ENCODE data around the gene SSTR3.
A peak's percentile ranks its signal among the peaks of the same experiment; 100 is the strongest.

SSTR3 gene

DNA sequence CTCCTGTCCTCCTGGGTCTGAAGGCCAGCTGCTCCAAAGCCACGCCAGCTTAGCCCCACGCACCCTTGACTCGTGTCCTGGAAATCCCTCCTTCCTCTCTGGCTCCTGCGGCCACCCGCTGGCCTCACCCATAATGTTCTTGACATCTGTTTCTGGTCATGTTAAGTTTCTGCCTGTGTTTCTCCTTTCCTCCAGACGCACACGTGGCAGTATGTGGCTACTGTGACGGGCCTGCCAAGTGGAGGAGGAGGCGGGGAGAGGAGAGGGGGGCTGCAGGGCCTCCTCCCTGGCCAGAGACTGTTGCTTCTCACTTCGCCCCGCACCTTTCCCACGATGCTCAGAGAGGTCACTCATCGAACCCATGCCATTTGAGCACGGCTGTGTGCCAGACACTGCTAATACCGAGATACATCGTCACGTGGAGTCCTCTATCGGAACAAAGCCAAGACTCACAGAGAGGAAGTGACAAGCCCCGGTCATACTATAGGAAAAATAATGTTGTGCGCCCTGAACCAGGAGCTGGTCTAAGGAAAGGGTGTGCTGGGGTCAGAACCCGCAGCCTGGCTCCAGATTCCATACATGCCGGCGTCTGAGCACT, 35.7 kb downstream of the SSTR3 start:
- ATAC-seq, result peak; percentile 88
- TF ChIP-seq TCF4 (CRISPR knock-in tag; IDR thresholded peaks at IDR 0.05; ENCODE audit: borderline replicate concordance) (peak; percentile 52; the same call in 1 of the 2 replicates), ZFP30 (CRISPR knock-in tag; IDR thresholded peaks at IDR 0.05) (no peak)

DNA sequence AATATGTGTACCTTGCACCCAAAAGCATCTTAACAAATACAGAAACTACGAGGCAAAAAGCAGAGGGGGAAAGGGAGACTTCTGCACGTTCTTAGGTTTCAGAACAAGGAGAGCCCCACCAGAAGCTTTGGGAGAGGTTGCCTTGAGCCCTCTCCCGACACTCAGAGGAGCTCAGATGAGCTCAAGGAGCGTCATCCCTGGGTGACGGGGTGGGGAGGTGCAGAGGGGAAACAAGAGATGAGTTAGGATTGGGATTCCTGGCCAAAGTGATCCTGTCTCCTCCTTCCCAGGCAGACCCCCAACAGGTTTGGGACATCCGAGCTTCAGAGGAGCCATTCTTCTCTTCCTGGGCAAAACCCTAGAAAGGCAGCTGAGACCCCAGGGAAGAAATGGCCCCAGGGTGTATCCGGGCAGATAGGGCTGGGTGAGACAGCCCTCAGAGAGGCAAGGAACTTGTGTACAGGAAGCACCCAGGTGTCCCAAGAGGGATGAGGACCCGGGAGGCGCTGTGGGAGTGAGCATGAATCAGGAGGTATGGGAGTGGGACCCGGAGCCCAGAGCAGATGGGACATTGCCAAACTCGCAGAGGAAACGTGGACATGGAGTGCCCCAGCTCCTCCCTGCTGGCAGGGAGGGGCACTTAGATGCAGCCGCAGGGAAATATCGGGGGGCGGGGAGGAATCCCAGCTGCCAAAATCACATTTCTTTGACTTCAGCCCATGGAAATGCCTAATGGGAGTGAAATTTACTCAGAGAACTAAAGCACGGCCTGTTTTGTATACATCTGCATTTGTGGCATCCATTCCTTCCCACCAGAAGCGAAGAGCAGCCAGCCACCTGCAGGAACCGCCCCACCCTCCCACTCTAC, 36.6 kb downstream of the SSTR3 start:
- no peak for ATAC-seq
- no peak for TF ChIP-seq ZFP3 (CRISPR knock-in tag; IDR thresholded peaks at IDR 0.05)
- TF ChIP-seq, protein P1, sequence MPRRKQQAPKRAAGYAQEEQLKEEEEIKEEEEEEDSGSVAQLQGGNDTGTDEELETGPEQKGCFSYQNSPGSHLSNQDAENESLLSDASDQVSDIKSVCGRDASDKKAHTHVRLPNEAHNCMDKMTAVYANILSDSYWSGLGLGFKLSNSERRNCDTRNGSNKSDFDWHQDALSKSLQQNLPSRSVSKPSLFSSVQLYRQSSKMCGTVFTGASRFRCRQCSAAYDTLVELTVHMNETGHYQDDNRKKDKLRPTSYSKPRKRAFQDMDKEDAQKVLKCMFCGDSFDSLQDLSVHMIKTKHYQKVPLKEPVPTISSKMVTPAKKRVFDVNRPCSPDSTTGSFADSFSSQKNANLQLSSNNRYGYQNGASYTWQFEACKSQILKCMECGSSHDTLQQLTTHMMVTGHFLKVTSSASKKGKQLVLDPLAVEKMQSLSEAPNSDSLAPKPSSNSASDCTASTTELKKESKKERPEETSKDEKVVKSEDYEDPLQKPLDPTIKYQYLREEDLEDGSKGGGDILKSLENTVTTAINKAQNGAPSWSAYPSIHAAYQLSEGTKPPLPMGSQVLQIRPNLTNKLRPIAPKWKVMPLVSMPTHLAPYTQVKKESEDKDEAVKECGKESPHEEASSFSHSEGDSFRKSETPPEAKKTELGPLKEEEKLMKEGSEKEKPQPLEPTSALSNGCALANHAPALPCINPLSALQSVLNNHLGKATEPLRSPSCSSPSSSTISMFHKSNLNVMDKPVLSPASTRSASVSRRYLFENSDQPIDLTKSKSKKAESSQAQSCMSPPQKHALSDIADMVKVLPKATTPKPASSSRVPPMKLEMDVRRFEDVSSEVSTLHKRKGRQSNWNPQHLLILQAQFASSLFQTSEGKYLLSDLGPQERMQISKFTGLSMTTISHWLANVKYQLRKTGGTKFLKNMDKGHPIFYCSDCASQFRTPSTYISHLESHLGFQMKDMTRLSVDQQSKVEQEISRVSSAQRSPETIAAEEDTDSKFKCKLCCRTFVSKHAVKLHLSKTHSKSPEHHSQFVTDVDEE (CRISPR knock-in tag; IDR thresholded peaks at IDR 0.05), result no peak
- TF ChIP-seq, protein P2, sequence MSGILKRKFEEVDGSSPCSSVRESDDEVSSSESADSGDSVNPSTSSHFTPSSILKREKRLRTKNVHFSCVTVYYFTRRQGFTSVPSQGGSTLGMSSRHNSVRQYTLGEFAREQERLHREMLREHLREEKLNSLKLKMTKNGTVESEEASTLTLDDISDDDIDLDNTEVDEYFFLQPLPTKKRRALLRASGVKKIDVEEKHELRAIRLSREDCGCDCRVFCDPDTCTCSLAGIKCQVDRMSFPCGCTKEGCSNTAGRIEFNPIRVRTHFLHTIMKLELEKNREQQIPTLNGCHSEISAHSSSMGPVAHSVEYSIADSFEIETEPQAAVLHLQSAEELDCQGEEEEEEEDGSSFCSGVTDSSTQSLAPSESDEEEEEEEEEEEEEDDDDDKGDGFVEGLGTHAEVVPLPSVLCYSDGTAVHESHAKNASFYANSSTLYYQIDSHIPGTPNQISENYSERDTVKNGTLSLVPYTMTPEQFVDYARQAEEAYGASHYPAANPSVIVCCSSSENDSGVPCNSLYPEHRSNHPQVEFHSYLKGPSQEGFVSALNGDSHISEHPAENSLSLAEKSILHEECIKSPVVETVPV (CRISPR knock-in tag; IDR thresholded peaks at IDR 0.05), result no peak
- TF ChIP-seq, protein P3, sequence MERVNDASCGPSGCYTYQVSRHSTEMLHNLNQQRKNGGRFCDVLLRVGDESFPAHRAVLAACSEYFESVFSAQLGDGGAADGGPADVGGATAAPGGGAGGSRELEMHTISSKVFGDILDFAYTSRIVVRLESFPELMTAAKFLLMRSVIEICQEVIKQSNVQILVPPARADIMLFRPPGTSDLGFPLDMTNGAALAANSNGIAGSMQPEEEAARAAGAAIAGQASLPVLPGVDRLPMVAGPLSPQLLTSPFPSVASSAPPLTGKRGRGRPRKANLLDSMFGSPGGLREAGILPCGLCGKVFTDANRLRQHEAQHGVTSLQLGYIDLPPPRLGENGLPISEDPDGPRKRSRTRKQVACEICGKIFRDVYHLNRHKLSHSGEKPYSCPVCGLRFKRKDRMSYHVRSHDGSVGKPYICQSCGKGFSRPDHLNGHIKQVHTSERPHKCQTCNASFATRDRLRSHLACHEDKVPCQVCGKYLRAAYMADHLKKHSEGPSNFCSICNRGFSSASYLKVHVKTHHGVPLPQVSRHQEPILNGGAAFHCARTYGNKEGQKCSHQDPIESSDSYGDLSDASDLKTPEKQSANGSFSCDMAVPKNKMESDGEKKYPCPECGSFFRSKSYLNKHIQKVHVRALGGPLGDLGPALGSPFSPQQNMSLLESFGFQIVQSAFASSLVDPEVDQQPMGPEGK (CRISPR knock-in tag; IDR thresholded peaks at IDR 0.05; ENCODE audit: borderline replicate concordance), result no peak

DNA sequence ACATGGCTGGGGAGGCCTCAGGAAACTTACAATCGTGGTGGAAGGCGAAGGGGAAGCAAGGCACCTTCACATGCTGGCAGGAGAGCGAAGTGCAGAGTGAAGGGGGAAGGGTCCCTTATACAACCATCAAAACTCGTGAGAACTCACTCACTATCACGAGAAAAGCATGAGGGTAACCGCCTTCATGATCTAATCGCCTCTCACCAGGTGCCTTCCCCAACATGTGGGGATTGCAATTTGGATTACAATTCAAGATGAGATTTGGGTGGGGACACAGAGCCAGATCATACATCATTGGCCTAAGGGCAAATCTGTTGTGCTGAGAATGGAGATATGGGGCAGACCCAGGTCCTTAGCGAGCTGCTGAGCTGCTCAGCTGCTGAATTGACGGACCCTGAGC, 37.3 kb downstream of the SSTR3 start:
- no peak for ATAC-seq
- TF ChIP-seq ZC3H10 (CRISPR knock-in tag; IDR thresholded peaks at IDR 0.05) (no peak), RARB (CRISPR knock-in tag; IDR thresholded peaks at IDR 0.05) (no peak), TOX (CRISPR knock-in tag; IDR thresholded peaks at IDR 0.05; ENCODE audit: borderline replicate concordance) (no peak), ZNF8 (CRISPR knock-in tag; IDR thresholded peaks at IDR 0.05) (no peak)

DNA sequence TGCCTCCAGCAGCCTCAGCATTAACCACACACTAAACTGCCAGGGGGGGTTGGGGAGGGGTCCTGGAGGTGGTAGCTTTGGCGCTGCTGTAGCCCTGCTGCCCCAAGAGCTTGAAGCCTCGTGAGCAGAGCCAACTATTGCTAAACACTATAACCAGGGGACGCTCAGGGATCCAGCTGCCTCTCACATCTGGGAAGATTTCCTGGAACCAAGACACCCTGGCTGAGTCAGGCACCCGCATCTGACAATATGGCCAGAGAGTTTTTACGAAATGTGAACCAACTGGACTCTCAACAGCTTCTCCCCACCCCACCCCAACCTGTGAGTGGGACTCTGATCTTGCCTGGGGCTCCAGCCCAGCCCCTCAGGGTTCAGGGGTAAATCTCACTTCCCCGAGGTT, 38.6 kb downstream of the SSTR3 start:
- ATAC-seq, result no peak
- TF ChIP-seq ZNF565 (CRISPR knock-in tag; conservative IDR thresholded peaks at IDR 0.05; ENCODE audit: low read depth), result no peak
- no peak for TF ChIP-seq RARB (CRISPR knock-in tag; IDR thresholded peaks at IDR 0.05)
- no peak for TF ChIP-seq ARNTL (CRISPR knock-in tag; IDR thresholded peaks at IDR 0.05; ENCODE audit: borderline replicate concordance, low read depth)
- TF ChIP-seq, protein P4, sequence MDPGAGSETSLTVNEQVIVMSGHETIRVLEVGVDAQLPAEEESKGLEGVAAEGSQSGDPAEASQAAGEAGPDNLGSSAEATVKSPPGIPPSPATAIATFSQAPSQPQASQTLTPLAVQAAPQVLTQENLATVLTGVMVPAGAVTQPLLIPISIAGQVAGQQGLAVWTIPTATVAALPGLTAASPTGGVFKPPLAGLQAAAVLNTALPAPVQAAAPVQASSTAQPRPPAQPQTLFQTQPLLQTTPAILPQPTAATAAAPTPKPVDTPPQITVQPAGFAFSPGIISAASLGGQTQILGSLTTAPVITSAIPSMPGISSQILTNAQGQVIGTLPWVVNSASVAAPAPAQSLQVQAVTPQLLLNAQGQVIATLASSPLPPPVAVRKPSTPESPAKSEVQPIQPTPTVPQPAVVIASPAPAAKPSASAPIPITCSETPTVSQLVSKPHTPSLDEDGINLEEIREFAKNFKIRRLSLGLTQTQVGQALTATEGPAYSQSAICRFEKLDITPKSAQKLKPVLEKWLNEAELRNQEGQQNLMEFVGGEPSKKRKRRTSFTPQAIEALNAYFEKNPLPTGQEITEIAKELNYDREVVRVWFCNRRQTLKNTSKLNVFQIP (CRISPR knock-in tag; IDR thresholded peaks at IDR 0.05; ENCODE audit: borderline replicate concordance, low read depth), result no peak
- no peak for TF ChIP-seq TOX (CRISPR knock-in tag; IDR thresholded peaks at IDR 0.05; ENCODE audit: borderline replicate concordance)
- no peak for TF ChIP-seq ZC3H10 (CRISPR knock-in tag; IDR thresholded peaks at IDR 0.05)
- no peak for TF ChIP-seq ESRRG (CRISPR knock-in tag; IDR thresholded peaks at IDR 0.05)
- TF ChIP-seq, protein P1 (CRISPR knock-in tag; IDR thresholded peaks at IDR 0.05), result no peak
- TF ChIP-seq BACH2 (CRISPR knock-in tag; IDR thresholded peaks at IDR 0.05; ENCODE audit: borderline replicate concordance), result no peak

All from SK-N-SH treated with all-trans-retinoic acid at 6 μM for 48 hours (cell line).